ENCODE measurements around the gene DOK3.

DOK3 gene

DNA sequence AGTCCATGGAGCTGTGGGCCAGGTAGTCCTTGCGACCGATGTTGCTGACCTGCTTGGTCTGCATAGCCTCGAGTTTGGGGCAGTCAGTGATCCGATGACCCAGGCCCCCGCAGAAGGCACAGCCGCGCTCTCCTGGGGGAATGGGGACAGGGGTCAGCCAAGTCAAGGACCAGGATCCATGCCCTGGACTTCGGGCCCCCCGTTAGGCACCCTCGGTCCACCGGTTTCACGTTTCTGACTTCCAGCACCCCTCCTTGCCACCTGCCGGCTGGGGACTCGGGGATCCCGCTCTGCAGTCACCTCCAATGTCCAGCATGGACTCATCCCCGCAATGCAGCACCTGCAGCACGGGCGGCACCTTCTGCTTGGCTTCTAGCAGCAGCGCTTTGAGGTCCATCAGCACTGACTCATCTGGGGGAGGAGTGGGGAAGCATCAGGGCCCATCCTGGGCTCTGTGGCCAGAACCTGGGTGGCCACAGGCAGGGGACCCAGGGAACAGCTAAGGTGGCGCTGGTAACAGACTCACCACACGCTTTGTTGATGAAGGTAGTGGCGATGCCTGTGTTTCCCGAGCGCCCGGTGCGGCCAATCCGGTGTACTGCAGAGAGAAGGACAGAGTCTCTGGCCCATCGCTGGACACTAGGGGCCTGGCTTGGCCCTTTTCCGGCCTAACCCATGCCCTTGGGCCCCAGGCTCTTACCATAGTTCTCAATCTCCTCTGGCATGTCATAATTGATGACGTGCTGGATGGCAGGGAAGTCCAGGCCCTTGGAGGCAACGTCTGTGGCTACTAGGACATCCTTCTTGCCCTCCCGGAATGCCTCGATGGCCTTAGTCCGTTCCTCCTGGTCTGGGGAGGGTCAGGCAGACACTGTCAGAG, 2.4 kb upstream of the DOK3 start:
- DNase-seq: no peak

DNA sequence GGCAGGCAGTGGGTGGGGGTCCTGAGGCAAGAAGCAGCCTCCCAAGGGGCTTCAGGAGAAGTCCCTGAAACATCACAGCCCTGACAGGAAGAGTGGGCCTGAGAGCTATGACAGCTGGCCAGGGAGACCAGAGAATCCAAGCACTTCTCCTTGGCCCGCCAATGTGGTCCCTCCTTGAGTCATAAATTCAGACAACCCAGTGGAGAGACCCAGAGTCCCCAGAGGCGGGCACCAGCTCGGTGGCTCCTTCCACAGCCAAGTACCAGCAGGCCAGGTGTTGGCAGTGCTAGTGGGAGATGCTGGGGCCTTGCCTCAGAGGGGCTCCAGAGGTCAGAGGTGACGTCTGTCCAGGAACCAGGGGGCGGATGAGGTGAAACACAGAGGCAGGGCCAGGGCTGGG, 1.6 kb upstream of the DOK3 start:
- no peak for DNase-seq

DNA sequence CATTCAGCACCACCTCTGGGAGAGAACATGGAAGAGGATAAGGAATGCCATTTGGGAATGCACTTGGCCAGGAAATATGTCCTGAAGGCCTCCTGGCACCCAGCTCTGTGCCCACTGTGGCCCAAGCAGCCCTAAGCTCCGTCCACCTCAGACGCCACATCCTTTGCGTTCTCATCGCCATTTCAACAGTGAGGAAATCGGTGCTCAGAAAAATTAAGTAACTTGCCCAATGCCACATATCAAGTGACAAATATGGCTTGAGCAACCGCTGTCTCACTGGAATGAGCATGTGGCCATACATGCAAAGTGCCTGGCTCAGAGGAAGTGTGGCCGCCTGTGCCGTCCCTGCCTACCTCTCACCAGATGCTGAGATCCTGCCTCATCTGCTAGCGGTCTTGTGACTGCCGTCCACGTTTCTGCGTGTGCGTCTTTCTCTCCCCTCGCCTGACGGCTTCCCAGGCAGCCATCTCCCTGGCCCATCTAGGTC, 984 bp upstream of the DOK3 start:
- DNase-seq: no peak

DNA sequence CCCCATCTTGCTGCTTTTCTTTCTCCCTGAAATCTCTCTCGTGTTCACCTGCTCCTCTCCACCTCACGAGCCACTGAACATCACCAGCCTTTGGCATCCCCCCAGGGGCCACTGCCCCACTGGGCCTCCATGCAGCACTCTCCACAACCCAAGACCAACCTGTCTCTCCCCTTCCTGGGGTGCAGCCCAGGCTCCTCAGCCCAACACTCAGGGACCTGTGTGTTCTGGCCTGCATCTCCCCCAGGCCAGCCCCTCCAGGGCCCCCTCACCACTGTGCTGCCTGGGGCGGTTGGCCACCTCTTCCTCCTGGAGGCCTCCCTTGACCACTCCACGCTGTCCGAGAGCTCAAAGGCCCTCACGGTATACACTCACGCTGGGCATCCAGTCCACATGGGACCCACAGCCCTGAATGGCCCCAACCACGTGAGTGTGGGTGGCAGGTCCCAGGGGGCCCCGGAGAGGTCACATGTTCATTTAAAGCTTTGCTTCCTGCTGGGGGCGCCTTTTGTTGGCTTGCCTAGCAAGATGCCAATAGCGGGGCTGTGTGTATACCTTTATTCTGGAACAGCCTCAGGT, 453 bp upstream of the DOK3 start:
- no peak for DNase-seq

DNA sequence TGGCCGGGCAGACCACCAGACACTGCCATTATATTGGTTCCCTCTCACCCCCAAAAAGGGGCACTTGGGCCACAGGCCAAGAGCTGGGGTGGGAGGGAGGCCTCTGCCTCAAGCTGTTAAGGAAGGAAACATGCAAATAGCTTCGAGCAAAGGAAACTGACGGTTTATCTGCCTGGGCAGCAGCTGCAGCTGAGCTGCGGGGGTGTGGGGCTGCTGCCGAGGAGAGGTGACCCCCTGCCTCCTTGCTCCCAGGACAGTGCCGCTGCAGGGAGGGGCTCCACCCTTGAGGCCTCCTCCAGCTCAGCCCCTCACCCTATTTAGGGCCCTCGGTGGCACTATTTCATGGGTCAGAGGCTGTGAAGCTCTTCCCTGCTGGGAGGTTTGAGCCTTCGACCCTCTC, 789 bp downstream of the DOK3 start:
- no peak for DNase-seq

DNA sequence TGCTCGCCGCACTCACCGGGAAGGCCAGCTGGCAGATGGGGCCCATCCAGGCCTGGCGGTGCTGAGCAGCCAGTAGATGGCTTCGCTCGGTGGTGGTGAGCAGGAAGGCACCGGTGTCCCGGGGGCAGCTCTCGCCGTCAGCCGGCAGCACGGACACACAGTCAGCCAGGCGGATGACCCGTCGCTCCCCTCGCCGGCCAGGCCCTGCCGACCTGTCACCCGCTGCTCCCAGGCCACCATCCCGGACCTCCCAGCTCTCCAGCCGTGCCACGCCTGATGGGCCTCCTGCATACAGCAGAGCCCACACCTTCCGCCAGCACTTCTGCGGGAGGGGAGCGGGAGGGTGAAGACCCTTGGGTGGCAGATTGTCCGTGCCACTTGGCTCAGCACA, 1.4 kb downstream of the DOK3 start:
- DNase-seq: no peak

DNA sequence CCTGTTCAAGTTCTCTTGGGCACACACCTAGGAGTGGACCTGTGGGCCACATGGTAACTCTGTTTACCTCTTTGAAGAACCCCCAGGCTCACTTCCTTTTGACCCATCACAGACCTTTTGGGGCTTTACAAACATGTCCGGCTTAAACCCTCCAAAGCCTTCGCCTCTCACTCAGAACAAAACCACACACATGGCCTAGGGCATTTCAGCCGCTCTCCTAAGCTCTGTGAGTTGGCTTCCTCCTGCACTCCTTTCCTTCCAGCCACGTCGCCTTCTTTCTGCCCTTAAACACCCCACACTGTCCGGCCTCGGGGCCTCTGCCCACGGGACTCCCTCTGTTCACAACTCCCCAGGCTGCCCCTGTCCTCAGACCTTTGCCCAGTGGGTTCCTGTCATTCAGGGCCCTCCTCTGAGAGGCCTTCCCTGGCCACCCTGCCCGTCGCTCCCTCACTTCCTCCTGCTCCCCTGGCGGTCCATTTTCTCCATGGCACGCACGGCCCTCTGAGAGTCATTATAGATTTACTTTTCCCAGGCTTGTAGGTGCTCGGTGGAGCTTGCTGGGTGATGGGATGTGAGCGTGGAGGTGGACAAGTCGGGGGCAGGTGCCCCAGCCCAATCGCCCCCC, 1.9 kb downstream of the DOK3 start:
- DNase-seq: no peak

DNA sequence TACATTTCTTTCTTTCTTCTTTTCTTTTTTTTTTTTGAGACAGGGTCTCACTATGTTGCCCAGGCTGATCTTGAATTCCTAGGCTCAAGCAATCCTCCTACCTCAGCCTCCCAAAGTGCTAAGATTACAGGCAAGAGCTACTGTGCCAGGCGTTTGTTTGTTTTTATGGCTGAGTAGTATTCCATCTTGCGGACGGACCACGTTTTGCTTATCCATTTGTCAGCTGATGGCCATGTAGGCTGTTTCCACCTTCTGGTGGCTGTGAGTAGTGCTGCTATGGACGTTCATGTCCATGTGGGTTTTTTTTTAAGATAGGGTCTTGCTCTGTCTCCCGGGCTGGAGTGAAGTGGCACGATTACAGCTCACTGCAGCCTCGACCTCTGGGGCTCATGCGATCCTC, 2.5 kb downstream of the DOK3 start:
- no peak for DNase-seq

DNA sequence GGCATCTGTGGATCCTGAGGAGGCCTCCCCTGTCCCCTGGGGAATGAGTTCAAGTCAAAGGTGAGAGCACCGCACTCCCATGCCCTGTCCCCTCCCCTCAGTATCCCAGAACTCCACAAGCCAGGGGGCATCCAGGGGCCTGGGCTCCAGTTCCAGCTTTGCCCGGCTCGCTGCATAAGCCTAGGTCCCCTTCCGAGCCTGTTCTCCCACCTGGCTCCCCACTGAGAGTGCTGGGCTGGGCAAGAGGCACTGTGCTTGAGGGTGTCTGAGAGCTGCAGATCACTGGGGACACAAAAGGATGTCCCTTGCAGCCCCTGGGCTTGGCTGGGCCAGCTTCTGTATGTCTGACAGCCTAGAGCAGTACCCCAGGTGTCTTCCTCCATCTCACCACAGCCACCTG, 4.6 kb downstream of the DOK3 start:
- no peak for DNase-seq

DNA sequence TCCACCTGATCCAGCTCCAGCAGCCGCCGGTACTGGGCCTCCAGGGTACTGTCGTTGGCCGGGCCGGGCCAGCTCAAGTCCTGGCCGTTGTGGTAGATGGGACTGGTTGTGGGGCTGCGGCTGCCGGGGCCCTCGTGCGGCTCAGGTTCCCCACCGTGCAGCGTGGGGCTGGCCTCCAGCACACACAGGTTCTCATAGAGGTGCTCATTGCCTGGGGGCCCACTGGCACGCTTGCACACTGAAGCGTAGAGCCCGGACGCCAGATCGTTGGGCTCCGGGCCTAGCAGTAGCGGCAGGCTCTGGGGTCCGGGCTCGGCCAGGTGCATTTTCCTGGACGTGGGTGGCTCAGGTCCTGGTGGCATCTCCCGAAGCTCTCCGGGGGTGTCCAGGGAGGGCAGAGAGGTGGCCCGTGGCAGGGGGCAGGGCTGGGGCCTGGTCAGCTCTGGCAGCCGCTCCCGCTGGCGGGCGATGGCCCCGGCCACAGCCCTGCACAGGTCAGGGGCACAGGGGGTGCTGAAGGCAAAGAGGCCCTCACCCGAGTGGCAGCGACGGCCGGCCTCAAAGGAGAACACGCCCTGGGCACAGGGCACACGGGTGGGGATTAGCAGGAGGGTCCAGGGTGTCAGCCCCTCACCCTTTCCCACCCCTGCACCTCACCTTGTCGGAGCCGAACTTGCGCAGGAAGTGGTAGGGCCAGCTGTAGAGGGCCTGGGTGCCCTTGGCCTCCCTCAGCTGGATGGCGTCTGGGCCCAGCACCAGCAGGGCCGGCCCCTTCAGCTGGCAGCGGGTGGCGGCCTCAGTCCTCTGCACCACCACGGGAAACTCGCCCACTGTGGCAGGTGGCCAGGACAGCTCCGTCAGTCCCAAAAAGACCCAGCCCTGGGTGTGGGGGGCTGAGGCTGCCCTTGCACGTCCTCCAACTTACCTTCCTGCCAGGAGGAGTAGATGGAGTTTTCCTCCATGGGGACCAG, 5.3 kb downstream of the DOK3 start:
- DNase-seq: no peak

DNA sequence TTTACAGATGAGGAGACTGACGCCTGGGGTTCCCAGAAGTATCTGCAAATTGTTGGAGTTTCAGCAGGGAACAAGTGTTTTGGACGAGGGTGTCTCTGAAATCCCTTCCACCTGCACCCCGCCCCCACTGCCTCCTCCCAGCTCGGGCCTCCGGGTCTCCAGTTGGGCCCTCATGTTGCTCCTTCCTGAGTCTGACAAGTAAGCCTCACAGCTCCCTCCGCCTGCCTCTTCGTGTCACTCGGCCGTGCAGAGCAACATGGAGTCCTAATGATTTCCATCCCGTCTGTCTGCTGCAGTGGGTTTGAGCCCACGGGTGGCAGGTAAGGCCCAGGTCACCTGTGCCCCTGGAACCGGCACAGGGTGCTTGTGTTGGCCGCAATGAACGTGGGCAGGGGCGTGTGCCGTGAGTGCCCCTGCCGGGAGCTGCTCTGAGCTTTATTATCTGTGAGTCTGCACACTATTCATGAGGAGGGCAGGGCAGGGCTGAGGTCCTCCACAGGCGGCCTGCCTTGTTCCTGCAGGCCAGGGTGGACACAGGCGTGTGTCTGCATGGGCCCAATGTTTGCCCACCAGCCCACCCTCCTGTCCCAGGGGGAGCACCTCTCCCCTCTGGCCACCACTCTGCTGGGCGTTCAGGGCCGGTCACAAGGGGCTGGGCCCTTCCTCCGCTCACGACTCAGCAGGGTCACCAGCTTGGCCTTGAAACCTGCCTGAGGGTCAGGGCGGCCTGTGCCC, 6.1 kb downstream of the DOK3 start:
- no peak for DNase-seq

DNA sequence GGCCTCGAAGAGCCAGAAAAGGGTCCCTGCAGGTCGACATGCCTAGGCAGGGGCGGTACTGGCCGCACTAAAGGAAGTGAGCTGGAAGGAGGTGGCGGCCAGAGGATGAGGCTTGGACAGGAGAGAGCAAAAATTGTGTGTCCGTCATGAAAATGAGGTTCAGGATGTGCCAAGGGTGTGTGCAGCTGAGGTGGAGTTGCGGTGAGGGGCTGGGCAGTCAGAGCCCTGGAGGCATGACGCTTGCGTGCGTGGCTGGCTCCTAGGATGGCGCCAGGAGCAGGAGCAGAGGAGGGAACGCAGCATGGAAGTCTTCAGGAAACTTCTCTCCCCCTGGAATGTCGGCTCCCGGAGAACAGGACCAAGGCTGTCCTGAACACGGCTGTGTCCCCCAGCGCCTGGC, 6.7 kb downstream of the DOK3 start:
- no peak for DNase-seq

DNA sequence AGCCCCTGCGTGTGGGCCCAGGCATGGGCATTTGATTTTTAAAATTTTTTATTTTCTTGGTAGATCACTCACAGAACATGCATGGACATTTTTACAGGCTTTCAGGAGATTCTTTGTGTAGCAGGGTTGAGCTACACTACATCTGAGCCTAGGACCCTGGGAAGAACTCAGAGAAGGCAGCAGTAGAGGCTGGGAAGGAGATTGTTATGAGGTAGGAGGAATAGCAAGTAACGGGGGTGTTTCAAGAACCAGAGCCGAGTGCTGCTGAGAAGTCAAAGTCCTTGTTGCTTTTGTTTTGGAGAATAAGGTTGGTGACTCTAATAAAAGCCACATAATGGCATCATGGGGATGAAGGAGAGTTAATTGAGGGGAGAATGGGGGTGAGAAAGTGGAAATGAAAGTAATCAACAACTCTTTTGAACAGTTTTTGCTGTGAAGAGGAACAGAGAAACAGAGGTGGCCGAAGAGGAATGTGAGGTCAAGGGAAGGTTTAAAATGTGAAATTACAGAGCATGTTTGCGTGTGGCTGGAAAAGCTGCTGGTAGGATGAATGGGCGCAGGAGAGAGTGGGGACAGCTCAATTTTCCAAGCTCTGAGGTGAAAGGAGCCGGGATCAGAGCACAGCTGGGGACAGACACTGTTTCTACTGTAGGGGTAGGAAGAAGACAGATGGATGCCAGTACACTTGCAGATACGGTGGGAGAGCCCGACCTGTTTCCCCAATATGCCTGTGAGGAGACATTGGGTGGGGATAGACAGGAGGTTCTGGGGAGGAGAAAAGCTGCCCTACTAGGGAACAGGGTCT, 7.5 kb downstream of the DOK3 start:
- no peak for DNase-seq

DNA sequence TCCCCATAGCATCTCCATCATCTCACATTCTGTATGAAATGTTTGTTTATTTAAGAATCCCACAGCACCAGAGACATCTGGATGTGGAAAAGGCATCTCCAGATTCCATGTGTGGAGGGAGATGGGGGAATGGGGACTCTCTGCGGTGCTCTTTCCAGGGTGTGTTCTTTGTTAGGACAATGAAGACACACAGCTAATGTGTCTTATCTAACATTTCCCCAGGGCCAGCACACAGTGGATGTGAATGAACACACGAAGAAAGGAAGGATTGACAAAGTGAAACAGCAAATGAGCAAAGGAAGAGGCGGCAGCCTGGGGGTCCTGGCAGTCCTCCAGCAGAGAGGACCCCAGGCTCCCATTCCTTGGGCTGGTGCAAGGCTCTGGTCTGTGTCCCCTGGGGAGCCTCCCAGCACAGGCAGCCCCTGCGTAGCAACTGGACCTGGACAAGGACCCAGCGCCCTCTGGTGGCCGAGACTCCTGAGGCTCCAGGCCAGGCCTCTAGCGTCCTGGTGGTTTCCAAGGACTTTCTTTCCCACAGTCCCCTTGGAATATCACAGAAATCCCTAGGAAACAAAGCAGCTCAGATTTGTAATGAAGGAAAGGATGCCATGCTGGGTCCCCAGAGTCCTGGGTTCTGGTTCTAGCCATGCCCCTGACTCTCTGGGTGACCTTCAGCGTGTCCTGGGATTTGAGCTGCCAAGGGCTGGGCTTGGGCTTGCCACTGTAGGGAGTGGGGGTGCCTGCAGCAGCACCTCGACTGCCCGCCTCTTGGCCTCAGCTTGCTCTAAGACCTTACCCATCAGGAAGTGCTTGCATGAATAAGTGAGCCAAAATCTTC, 8.7 kb downstream of the DOK3 start:
- DNase-seq: peak; percentile 69

DNA sequence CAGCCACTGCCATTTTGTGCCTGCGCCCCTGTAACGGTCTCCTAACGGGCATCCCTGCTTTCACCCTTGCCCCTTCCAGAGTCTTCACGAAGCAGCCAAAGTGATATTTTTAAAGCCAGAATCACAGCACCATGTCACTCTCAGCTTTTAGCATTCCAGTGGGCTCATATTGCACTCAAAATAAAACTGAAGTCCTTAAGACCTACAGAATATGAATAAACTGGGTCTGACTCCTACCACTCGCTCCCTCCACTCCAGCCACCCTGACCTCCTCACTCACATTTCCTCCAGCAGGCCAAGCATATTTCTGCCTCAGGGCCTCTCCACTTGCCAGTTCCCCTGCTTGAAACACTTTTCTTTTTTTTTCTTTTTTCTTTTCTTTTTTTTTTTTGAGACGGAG, 9.8 kb downstream of the DOK3 start:
- DNase-seq: no peak

DNA sequence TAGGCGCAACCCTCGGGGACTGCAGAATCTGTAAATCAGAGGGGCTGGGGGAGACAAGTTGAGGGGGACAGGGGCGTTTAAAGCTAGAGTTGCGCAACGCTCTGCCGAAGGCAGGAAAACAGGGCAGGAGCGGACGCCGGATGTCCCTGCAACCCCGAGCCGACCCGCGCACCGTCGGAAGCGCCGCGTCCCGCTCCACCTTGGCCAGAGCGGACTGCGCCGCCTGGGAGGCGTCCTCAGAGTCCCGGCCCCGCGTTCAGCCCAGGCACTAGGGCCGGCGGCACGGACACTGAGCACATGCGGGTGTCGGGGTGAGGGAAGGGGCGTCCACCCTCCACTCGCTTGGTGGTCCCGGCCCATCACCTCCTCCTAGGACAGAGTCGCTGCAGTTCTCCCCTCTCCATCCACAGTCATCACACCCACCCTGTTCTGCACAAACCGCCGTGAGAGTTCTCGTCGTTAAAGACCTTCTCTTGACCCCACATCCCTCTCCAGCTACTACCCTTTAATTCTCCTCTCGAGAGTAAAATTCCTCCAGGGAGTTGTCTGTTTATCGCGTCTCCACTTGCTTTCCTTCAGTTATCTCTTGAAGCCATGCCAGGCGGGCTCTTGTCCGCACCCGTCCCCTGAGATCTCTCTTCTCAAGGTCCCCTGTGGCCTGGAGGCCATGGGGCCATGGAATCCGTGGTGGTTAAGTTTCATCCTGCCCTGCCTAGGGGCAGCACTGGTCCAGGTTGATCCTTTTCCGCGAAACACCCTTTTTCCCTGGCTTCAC, 11.4 kb downstream of the DOK3 start:
- DNase-seq: peak; percentile 14

DNA sequence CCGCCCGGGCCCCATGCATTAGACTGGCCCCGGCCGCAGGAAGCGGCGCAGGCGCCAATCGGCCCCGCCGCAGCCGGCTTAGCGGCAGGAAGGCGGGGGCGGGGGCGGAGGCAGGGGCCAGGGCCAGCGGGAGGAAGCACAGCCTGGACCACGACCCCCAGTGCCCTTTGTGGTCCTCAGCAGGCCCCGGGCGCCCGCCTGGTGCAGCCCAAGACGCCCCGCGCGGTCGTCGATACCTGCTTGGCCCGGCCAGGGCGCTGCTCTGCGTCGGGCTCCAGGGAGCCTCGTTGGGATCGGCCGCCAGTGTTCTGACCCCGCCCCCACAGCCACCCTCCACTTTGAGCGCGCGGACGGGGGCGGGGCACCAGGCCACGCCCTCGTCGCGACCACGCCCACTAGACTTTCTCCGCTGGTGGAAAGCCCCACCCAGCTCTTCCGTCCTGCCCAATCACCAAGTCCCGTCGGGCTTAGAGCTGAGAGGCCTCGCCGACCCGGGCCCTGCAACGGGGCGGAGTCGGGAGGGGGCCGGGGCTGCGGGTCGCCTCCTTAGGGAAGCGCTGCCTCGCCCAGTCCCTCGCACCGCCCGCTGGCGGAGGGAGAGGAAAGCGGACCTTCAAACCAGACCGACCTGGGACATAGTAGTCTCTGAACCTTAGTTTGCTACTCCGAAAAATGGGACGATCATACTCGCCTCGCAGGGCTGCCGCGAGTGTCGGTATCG, 12.2 kb downstream of the DOK3 start, which contains the start of gene PDLIM7:
PDLIM7 (minus strand) TSS at position 313 of the 721 bp plus-strand sequence. CDS start 1,092 bp downstream, outside the sequence.
- DNase-seq: peak; percentile 92

DNA sequence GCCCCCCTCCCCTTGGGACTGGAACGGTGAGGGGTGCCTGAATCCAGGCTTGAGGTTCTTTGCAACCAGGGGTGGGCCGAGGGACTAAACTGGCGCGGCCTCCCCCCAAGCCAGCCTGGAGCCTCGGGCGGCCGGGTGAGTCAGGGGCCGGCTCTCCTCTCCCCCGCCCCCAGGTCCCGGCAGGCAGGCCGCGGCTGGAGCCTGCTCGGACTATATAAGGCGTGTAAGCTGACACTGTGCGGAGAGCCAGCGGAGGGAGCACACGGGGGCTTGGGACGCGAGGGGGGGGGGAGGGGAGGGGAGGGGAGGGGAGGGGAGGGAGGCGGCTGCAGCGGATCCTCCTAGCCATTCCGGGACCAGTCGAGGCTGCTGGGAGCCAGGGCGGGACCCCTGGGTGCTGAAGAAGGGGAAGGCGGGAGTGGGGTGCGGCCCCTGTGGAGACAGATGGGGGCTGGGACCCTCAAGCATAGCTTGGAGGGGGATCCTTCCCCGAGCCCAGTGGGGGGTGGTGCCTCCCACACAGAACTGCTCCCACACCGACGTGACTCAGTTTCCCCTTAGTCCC, 12.8 kb downstream of the DOK3 start:
- peak; percentile 76 for DNase-seq
